ENCODE measurements around the gene RASGRF2.

- TF ChIP-seq EZH2 (IDR thresholded peaks at IDR 0.05) (no peak), POLR2AphosphoS5 (IDR thresholded peaks at IDR 0.05; ENCODE audit: borderline replicate concordance, low read depth, low read length) (no peak), FOXP2 (optimal IDR thresholded peaks at IDR 0.05; ENCODE audit: control extremely low read depth, extremely low read length, insufficient read depth) (no peak)
These were observed 107.2 kb downstream of the RASGRF2 start for GRCh38 chr5:81067406-81067805.
